Thyroid gland (tissue), 4 donors: ENCODE data around the gene SYT1.

ENCODE experiments used
- CTCF ChIP-seq, 6 experiments: fragments of 200-600 bp in 3 of 6; fragments of 450-650 bp in 3 of 6; sonication (generic) in 3 of 6; IDR thresholded peaks; one replicate each; pipeline ENCODE4 v1.5.1; 2016 to 2019; ENCODE audit warnings: antibody characterized with exemption in 6 of 6, mild to moderate bottlenecking in 2 of 6, inconsistent platforms in 1 of 6, moderate library complexity in 1 of 6
- POLR2A ChIP-seq, 2 donors: fragments of 450-650 bp; IDR thresholded peaks; one replicate each; pipeline ENCODE4 v1.6.1; 2017; ENCODE audit warnings: antibody characterized with exemption in 2 of 2, mild to moderate bottlenecking in 2 of 2, moderate library complexity in 1 of 2

GRCh38 chr12:79327465-79327864, 462.9 kb downstream of the SYT1 start:
- no peak for TF ChIP-seq CTCF (IDR thresholded peaks at IDR 0.05)
- no peak for TF ChIP-seq POLR2A (IDR thresholded peaks at IDR 0.05)
